Gastroesophageal sphincter (tissue), 4 donors: Measurements from ENCODE around the gene TESK2. TPM values are rescaled to one million over a fixed set of nuclear protein-coding genes. Genes with fewer than 3 reads are reported as not detected.

Source experiments
- ATAC-seq: fragments of 150-250 bp; one replicate; pipeline ENCODE4 v1.9.1; 2016; ENCODE audit warnings: mild to moderate bottlenecking, moderate library complexity
- H3K27ac ChIP-seq, 4 donors: fragments of 200-600 bp; sonication (generic) in 3 of 4; 1 replicate in 3 of 4; 2 replicates in 1 of 4; pipeline ENCODE4 v1.5.1; 2016 to 2019
- H3K27me3 ChIP-seq: fragments of 200-600 bp; sonication (generic); one replicate; pipeline ENCODE4 v1.5.1; 2019
- H3K36me3 ChIP-seq, 2 donors: fragments of 200-600 bp; sonication (generic); one replicate each; pipeline ENCODE4 v1.5.1; 2019; ENCODE audit warnings: control low read depth in 1 of 2
- H3K4me1 ChIP-seq, 3 donors: fragments of 200-600 bp; sonication (generic); 1 replicate in 2 of 3; 2 replicates in 1 of 3; pipeline ENCODE4 v1.5.1; 2016 to 2019; ENCODE audit warnings: control low read depth in 2 of 3
- H3K4me3 ChIP-seq, 2 donors: fragments of 200-600 bp; sonication (generic); one replicate each; pipeline ENCODE4 v1.5.1; 2019; ENCODE audit warnings: mild to moderate bottlenecking in 1 of 2, moderate library complexity in 1 of 2
- H3K9me3 ChIP-seq, 3 donors: fragments of 200-600 bp; sonication (generic); one replicate each; pipeline ENCODE4 v1.5.1; 2017 to 2019; ENCODE audit warnings: control low read depth in 2 of 3
- CTCF ChIP-seq, 4 experiments: fragments of 200-600 bp in 2 of 4; fragments of 450-650 bp in 2 of 4; sonication (generic) in 1 of 4; IDR thresholded peaks; one replicate each; pipeline ENCODE4 v1.5.1; 2017 to 2019; ENCODE audit warnings: antibody characterized with exemption in 4 of 4, mild to moderate bottlenecking in 2 of 4, moderate library complexity in 2 of 4
- EP300 ChIP-seq: sonication (generic); formaldehyde crosslinking; IDR thresholded peaks from one replicate; pipeline ENCODE4 v1.6.1; 2017; ENCODE audit warnings: antibody characterized with exemption, mild to moderate bottlenecking
- POLR2A ChIP-seq, 2 donors: fragments of 450-650 bp; IDR thresholded peaks; one replicate each; pipeline ENCODE4 v1.6.1; 2017; ENCODE audit warnings: antibody characterized with exemption in 2 of 2, mild to moderate bottlenecking in 2 of 2, moderate library complexity in 1 of 2
- POLR2AphosphoS5 ChIP-seq: sonication (generic); formaldehyde crosslinking; IDR thresholded peaks from one replicate; pipeline ENCODE4 v1.6.1; 2017; ENCODE audit warnings: antibody characterized with exemption
- WGBS, 2 donors: methylation state at CpG; one replicate each; pipeline ENCODE4 v1.1.5; 2018; ENCODE audit warnings: low coverage in 1 of 2; 5-methylcytosine and 5-hydroxymethylcytosine counted together
- total RNA-seq, 4 donors: library from RNA; depleted of rRNA; stranded (reverse); fragments of >200 nt; gene quantifications; one replicate each; pipeline ENCODE4 v1.1.0, GENCODE V29; 2016

Gene TESK2
- total RNA-seq, 4 donors from 2014 or later: 3.9 to 8.6 (median 4.8) TPM

GRCh38 chr1:45380730-45381129 is 110.2 kb downstream of the TESK2 start:
- Histone ChIP-seq H3K4me1 (peaks cover 0 to 12% (median 0%) of the 10 kb centered on the region in 3 donors), H3K9me3 (no peaks in the 10 kb centered on the region), H3K27ac (no peak overlapping the region), H3K4me3 (no peak overlapping the region), H3K36me3 (no peaks in the 10 kb centered on the region), H3K27me3 (no peaks in the 10 kb centered on the region)
- no peak for TF ChIP-seq POLR2AphosphoS5
- TF ChIP-seq CTCF (IDR thresholded peaks at IDR 0.05): no peak
- no peak for TF ChIP-seq POLR2A (IDR thresholded peaks at IDR 0.05)
- TF ChIP-seq EP300: no peak
- ATAC-seq: no peak
- WGBS, 2 donors: 67 to 100% methylated on average over 1 of the region's 1 CpG

GRCh38 chr1:45380125-45380524 is 110.8 kb downstream of the TESK2 start:
- Histone ChIP-seq H3K9me3 (no peaks in the 10 kb centered on the region), H3K36me3 (no peaks in the 10 kb centered on the region), H3K4me3 (no peak overlapping the region), H3K27me3 (no peaks in the 10 kb centered on the region), H3K4me1 (peaks cover 0 to 18% (median 0%) of the 10 kb centered on the region in 3 donors), H3K27ac (no peak overlapping the region)
- TF ChIP-seq EP300 (no peak), CTCF (IDR thresholded peaks at IDR 0.05) (no peak), POLR2A (IDR thresholded peaks at IDR 0.05) (no peak), POLR2AphosphoS5 (no peak)
- 50 to 97% methylated on average over 1 to 4 of the region's 4 CpGs for WGBS, 2 donors
- no peak for ATAC-seq

DNA sequence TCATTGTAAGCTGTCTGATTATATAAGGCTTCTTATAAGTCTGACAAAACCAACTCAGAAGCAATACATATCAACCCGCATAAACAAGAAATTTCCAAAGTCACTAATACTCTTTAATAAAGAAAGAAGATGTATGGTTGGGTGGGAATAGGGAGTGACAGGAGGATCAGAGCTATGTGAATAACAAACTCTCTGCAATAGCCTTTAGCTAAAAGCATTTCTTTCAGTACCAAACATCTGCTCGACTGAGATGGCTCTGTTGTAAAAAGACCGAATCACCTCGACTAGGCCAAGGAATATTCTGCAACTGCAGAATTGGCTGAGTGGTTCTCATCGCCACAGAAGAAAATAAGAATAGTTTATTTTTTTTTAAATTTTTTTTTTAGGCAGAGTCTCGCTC is 111.4 kb downstream of the TESK2 start:
- H3K4me1 ChIP-seq: peaks cover 0 to 24% (median 0%) of the 10 kb centered on the region in 3 donors
- 89 to 93% methylated on average over 5 to 6 of the region's 6 CpGs for WGBS, 2 donors
- ATAC-seq: no peak
- TF ChIP-seq CTCF (IDR thresholded peaks at IDR 0.05) (no peak), EP300 (no peak), POLR2AphosphoS5 (no peak), POLR2A (IDR thresholded peaks at IDR 0.05) (no peak)
- H3K27me3 ChIP-seq: no peaks in the 10 kb centered on the region
- H3K4me3 ChIP-seq: no peak overlapping the region
- H3K27ac ChIP-seq: no peak overlapping the region
- no peaks in the 10 kb centered on the region for H3K9me3 ChIP-seq
- H3K36me3 ChIP-seq: no peaks in the 10 kb centered on the region

DNA sequence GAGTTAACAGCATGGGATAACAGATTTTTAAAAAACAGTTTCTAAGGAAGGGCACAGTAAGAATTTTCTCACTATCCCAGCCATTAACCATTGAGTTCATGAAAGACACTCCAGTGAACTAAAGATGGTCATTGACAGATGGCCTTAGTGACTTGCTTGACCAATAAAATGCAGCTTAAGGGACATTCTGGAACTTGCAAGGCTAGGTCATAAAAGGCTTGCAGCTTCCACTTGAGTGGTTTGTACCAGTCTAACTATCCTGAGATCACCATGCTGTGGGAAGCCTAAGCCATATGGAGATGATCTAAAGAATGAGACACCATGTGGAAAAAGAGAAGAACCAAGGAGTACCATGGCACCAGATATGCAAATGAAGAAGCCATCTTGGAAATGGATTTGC is 112.8 kb downstream of the TESK2 start:
- Histone ChIP-seq H3K9me3 (no peaks in the 10 kb centered on the region), H3K4me3 (no peak overlapping the region), H3K27me3 (no peaks in the 10 kb centered on the region), H3K27ac (no peak overlapping the region), H3K4me1 (peaks cover 0 to 37% (median 0%) of the 10 kb centered on the region in 3 donors), H3K36me3 (no peaks in the 10 kb centered on the region)
- ATAC-seq: no peak
- no peak for TF ChIP-seq POLR2A (IDR thresholded peaks at IDR 0.05)
- TF ChIP-seq CTCF (IDR thresholded peaks at IDR 0.05): no peak
- TF ChIP-seq EP300: no peak
- TF ChIP-seq POLR2AphosphoS5: no peak

DNA sequence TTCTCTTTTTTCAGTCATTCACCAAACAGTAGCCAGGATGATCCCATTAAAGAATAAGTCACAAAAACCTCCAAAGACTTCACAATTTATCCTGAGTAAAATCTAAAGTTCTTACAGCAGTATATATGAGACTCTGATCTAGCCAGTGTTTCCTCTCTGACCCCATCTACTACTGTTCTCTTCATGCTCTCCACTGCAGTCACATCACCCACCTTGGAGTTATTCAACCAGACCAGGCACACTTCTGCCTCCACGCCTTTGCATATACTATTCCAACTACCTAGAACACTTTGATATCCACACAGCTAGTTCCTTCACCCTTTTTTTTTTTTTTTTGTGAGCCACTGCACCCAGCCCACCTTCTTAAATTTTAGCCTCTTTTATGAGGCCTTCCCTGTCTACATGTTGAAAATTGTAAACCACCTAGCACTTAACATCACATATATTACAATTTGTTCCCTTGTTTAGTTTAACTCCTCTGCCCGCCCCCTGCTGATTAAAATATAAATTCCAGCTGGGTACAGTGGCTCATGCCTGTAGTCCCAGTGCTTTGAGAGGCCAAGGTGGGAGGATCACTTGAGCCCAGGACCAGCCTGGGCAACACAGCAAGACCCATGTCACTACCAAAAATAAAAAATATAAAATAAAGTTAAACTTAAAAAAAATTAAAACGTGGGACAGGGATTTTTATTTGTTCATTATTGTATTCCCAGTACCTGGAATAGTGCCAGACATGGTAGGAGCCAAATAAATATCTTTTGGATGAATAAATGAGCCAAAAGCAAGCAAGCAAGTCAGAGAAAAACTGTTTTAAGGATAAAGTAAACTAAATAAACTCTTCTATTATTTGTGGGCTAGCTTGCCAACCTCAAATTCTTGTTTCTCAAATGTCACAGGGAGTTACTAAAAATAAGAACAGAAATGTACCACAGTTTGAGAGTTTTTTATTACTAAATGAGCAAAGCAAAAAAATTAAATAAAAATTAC is 115.6 kb downstream of the TESK2 start:
- Histone ChIP-seq H3K27me3 (no peaks in the 10 kb centered on the region), H3K36me3 (no peaks in the 10 kb centered on the region), H3K9me3 (no peaks in the 10 kb centered on the region), H3K4me1 (peaks cover 0 to 37% (median 0%) of the 10 kb centered on the region in 3 donors), H3K4me3 (no peak overlapping the region), H3K27ac (peak overlapping the region in 1 of 4 donors; percentile 59)
- TF ChIP-seq POLR2A (IDR thresholded peaks at IDR 0.05) (no peak), CTCF (IDR thresholded peaks at IDR 0.05) (peak in 2 of 4 experiments; percentile 14 to 21), POLR2AphosphoS5 (peak; percentile 41)
- ATAC-seq: peak; percentile 31
- 33% methylated on average over 3 of the region's 3 CpGs for WGBS, 2 donors
